GM12891 (cell line): ENCODE results near the gene TOB1.
A peak's percentile ranks its signal among the peaks of the same experiment; 100 is the strongest.

Experiments used
- DNase-seq: peaks from one replicate; pipeline ENCODE4 v3.0.0; 2011; ENCODE audit warnings: low spot score; ENCODE audit not compliant: insufficient read length
- FAIRE-seq: peaks from 2 replicates; lab custom pipeline; 2011; peaks lifted over from hg19 to GRCh38; lab: Jason Lieb, UNC
- PAX5 ChIP-seq: IDR thresholded peaks from 2 replicates; pipeline ENCODE4 v1.6.1; 2011; ENCODE audit warnings: low read length, moderate library complexity, mild to moderate bottlenecking; ENCODE audit not compliant: insufficient read depth, severe bottlenecking
- POLR2A ChIP-seq: IDR thresholded peaks from 2 replicates; pipeline ENCODE4 v1.6.1; 2011; ENCODE audit warnings: low read depth, low read length, control low read depth
- POLR2AphosphoS5 ChIP-seq: IDR thresholded peaks from 2 replicates; pipeline ENCODE4 v1.6.1; 2011; ENCODE audit warnings: low read depth, low read length, control low read depth
- POU2F2 ChIP-seq: IDR thresholded peaks from 2 replicates; pipeline ENCODE4 v1.6.1; 2011; ENCODE audit warnings: low read depth, mild to moderate bottlenecking, control low read depth, low read length, moderate library complexity
- SPI1 ChIP-seq: IDR thresholded peaks from 2 replicates; pipeline ENCODE4 v1.6.1; 2011; ENCODE audit warnings: low read depth, low read length, control low read depth
- TAF1 ChIP-seq: IDR thresholded peaks from 2 replicates; pipeline ENCODE4 v1.6.1; 2011; ENCODE audit warnings: low read depth, low read length, control low read depth

Gene TOB1

DNA sequence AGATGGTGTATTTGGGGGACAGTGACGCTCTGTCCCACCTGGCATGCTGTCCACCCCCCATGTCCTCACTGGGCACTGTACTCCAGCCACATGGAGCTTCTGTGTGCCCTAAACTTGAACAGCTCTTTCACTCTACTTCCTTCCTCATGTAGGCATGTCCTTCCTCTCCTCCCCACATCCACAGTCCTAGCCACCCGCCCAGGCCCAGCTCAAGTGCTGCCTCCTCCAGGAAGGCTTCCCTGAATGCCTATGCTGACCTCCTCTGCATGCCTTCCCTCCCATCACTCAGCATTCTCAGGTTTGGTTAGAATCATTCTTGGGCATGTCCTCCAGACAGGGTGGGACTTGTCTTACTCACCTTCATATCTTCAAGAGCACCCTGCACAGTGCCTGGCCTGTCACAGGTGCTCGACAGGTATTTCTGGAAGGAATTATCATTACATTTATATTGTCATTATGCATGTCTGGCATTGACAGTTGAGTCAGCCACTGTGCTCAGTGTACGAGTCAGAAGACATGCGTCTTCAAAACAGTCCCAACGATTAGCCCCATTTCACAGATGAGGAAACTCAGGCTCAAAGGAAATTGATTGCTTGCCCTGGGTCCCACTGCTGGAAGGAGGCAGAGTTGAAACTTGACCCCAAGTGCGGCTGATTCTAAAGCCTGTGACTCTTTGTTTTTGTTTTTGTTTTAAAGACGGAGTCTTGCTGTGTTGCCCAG is 42.1 kb upstream of the TOB1 start:
- no peak for DNase-seq
- no peak for FAIRE-seq
- TF ChIP-seq SPI1 (no peak), TAF1 (no peak), POLR2AphosphoS5 (no peak), POU2F2 (no peak), POLR2A (no peak), PAX5 (no peak)

DNA sequence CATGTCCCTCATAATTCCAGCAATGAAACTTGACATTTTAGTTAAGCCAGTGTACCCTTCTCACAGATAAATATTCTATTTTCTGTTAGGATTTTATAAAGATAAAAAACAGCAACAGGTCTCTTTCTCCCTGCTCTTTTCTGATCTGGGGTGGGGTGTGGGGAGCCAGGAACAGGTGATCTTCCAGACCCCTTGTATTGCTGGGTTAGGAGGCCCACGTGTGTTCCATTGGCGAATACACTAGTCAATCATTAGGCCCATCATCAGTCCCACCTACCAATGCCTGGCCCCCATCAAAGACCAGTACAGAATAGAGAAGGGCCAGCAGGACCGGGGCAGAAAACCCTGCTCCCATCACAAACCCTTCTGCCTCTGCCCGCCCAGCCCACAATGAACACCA is 40.3 kb upstream of the TOB1 start:
- DNase-seq: no peak
- no peak for FAIRE-seq
- TF ChIP-seq PAX5: no peak
- no peak for TF ChIP-seq POLR2AphosphoS5
- no peak for TF ChIP-seq SPI1
- no peak for TF ChIP-seq POU2F2
- no peak for TF ChIP-seq POLR2A
- TF ChIP-seq TAF1: no peak

- no peak for FAIRE-seq
- DNase-seq: no peak
These were observed 39.3 kb upstream of the TOB1 start for GRCh38 chr17:50905460-50905803.

DNA sequence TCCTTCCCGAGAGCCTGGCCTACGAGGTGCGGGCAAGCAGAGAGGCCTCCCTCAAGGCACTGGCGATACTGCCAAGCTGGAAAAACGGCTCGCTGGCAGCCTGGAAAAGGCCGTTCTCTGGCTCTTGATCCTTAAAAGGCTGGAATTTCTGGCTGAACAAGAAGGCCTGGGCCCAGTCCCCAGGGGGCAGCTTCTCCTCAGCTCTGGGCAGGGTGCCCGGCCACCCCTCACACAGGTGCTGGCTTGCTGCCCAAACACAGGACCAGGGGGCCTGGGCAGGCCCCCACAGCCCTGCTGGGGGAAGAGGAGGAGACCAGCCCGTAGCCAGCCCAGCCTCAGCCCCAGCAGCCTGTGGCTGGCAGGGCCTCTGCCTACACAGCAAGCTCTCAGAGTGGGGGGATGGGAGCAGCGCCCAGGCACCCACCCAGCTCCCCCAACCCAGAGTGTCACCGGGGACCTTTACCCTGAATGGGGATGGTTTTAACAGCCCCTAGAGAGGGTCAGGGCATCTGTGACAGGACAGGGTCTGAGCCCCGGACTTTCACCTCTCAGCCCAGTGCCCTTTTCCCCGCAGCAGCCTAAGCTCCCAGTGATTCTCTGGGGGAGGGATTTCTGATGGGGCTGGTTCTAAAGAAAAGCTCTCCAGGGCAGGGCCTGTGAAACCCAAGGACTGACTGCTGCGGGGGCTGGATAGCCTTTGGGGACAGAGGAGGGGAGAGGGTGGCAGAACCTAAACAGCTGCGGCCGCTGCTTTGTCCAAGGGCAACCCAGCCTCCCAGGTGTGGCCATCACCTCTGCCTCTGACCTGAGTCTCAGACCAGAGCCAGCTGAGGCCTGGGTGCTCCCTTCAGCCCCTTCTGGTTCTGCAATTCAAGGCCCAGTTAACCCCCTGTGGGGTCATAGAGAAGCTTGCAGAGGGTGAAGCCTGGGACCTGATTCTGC is 38.6 kb upstream of the TOB1 start:
- DNase-seq (no peak), FAIRE-seq (no peak)
- TF ChIP-seq TAF1 (no peak), POU2F2 (no peak), POLR2AphosphoS5 (no peak), PAX5 (no peak), SPI1 (no peak), POLR2A (no peak)

More at GRCh38 chr17:50905460-50905803, 39.3 kb upstream of the TOB1 start:
- no peak for TF ChIP-seq POLR2AphosphoS5
- TF ChIP-seq PAX5: no peak
- TF ChIP-seq POLR2A: no peak
- no peak for TF ChIP-seq POU2F2
- no peak for TF ChIP-seq TAF1
- TF ChIP-seq SPI1: no peak

DNA sequence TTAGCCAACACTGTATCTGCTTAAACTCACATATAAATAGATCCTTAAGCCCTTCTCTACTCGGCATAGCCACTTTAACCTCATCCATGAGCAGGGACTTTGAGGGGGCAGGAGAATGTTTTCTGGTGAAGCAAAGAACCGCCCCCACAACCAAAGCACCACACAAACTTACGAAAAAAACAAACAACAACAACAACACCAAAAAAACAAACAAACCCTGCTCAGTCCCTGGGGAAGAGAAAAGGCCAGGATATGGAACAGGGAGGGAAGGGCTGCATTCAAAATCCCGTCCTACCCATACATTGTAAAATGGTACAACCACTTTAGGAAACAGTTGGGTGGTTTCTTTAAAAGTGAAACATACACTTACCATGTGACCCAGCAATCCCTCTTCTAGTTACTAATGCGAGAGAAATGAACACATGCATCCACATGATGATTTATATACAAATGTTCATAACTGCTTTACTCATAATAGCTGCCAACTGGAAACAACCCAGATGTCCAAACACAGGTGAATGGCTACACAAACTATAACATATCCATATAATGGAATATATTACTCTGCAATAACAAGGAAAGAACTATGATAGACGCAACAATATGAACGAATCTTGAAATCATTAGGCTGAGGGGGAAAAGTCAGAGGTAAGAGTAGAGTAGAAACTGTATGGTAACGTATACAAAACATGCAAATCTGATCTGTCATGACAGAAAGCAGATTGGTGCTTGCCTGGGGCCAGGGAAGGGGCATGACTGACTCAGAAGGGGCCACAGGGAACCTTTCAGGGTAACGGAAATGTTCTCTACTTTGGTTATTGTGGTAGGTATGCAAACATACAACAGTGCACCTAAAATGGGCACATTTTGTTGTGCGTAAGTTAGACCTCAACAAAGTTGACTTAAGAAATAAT is 37.7 kb upstream of the TOB1 start:
- TF ChIP-seq POLR2AphosphoS5 (no peak), POU2F2 (peak; percentile 90)
- FAIRE-seq (peak; percentile 74), DNase-seq (no peak)

- DNase-seq (no peak), FAIRE-seq (no peak)
- TF ChIP-seq PAX5: no peak
- no peak for TF ChIP-seq POU2F2
- TF ChIP-seq TAF1: no peak
- TF ChIP-seq POLR2A: no peak
- TF ChIP-seq SPI1: no peak
- no peak for TF ChIP-seq POLR2AphosphoS5
These were observed 36.5 kb upstream of the TOB1 start for GRCh38 chr17:50902372-50903353.

DNA sequence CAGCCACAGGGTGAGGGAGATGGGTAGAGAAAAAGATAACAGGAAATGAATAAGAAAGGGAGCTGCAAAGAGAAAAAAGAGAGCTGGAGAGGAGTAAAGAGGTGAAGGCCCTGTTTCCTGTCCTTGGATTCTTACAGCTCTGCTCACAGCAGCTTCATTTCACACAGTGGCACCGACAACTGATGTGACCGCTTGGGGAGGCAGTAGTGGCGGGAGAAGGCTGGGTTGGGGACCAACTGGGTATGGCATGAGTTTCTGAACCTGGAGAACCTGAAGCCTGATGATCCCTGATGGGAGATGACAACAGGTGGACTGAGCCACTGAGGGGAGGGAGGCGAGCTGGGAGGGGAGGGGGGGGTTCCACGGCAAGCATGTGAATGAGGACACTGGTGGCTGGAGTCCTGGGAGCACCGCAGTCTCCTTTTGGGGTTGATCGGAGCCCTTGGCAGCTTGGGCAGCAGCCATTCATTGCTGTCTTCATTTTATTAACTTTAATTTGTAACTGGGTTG is 34.3 kb upstream of the TOB1 start:
- no peak for DNase-seq
- TF ChIP-seq POU2F2 (no peak), POLR2AphosphoS5 (no peak), PAX5 (no peak), TAF1 (no peak), SPI1 (no peak)
- FAIRE-seq: no peak

GRCh38 chr17:50899559-50900319 is 33.6 kb upstream of the TOB1 start:
- no peak for FAIRE-seq
- DNase-seq: no peak
- TF ChIP-seq POU2F2 (no peak), PAX5 (no peak), TAF1 (no peak), POLR2AphosphoS5 (no peak), SPI1 (no peak), POLR2A (no peak)
